ENCODE data around the gene CFAP210. TPM values are rescaled to one million over a fixed set of nuclear protein-coding genes. Genes with fewer than 3 reads are reported as not detected.

CFAP210 gene
- total RNA-seq, 2 experiments from 2014 or later = 2.2 to 3.1 TPM

GRCh38 chr2:169640104-169640503, 54.1 kb downstream of the CFAP210 start:
- Histone ChIP-seq H3K9me3 (ENCODE audit: control insufficient read depth in 1 of 2, insufficient read depth in 1 of 2, low read length in 2 of 2) (no peaks in the 10 kb centered on the region), H3K4me1 (ENCODE audit: insufficient read depth, low read length) (no peaks in the 10 kb centered on the region), H3K36me3 (ENCODE audit: insufficient read depth, low read length) (peaks cover 39% of the 10 kb centered on the region), H3K4me3 (ENCODE audit: low read length) (no peak overlapping the region), H3K27me3 (ENCODE audit: control insufficient read depth in 1 of 2, insufficient read depth in 2 of 2, low read length in 2 of 2) (no peaks in the 10 kb centered on the region), H3K27ac (ENCODE audit: low read depth in 1 of 2, low read length in 2 of 2) (no peak overlapping the region)
- Mint-ChIP-seq H3K27me3 (no peaks in the 10 kb centered on the region), H3K4me3 (no peak overlapping the region), H3K4me1 (ENCODE audit: low read depth) (no peaks in the 10 kb centered on the region), H3K9me3 (peaks cover 5% of the 10 kb centered on the region), H3K27ac (no peak overlapping the region), H3K36me3 (ENCODE audit: low read depth) (peaks cover 24% of the 10 kb centered on the region)
- DNase-seq (no peak), ATAC-seq (ENCODE audit: poor library complexity) (no peak)
- POLR2A ChIA-PET = no interaction called here
- intact Hi-C loops (cut with DNase I, micrococcal nuclease) = no loop called here
- CTCF ChIA-PET = no interaction called here
- TF ChIP-seq CTCF (IDR thresholded peaks at IDR 0.05) = no peak

GRCh38 chr2:169637620-169638019, 56.6 kb downstream of the CFAP210 start:
- H3K9me3 ChIP-seq (ENCODE audit: control insufficient read depth in 1 of 2, insufficient read depth in 1 of 2, low read length in 2 of 2) = no peaks in the 10 kb centered on the region
- intact Hi-C loops (cut with DNase I, micrococcal nuclease) = no loop called here
- no peaks in the 10 kb centered on the region for H3K27me3 ChIP-seq (ENCODE audit: control insufficient read depth in 1 of 2, insufficient read depth in 2 of 2, low read length in 2 of 2)
- no peak for TF ChIP-seq CTCF (IDR thresholded peaks at IDR 0.05)
- no peak overlapping the region for H3K27ac ChIP-seq (ENCODE audit: low read depth in 1 of 2, low read length in 2 of 2)
- no peak overlapping the region for H3K27ac Mint-ChIP-seq
- no peak overlapping the region for H3K4me3 ChIP-seq (ENCODE audit: low read length)
- peaks cover 62% of the 10 kb centered on the region for H3K36me3 ChIP-seq (ENCODE audit: insufficient read depth, low read length)
- no peaks in the 10 kb centered on the region for H3K4me1 ChIP-seq (ENCODE audit: insufficient read depth, low read length)
- ChIA-PET CTCF (no interaction called here), POLR2A (no interaction called here)
- DNase-seq (no peak), ATAC-seq (ENCODE audit: poor library complexity) (no peak)
- peaks cover 24% of the 10 kb centered on the region for H3K36me3 Mint-ChIP-seq (ENCODE audit: low read depth)
- H3K4me3 Mint-ChIP-seq = no peak overlapping the region
- H3K9me3 Mint-ChIP-seq = no peaks in the 10 kb centered on the region
- no peaks in the 10 kb centered on the region for H3K4me1 Mint-ChIP-seq (ENCODE audit: low read depth)
- H3K27me3 Mint-ChIP-seq = no peaks in the 10 kb centered on the region

- H3K27me3 Mint-ChIP-seq = no peaks in the 10 kb centered on the region
- no peak overlapping the region for H3K4me3 Mint-ChIP-seq
- peaks cover 31% of the 10 kb centered on the region for H3K36me3 Mint-ChIP-seq (ENCODE audit: low read depth)
- intact Hi-C loops (cut with DNase I, micrococcal nuclease) = no loop called here
- no peak overlapping the region for H3K27ac ChIP-seq (ENCODE audit: low read depth in 1 of 2, low read length in 2 of 2)
- H3K4me1 ChIP-seq (ENCODE audit: insufficient read depth, low read length) = no peaks in the 10 kb centered on the region
- no peak for ATAC-seq (ENCODE audit: poor library complexity)
- H3K27ac Mint-ChIP-seq = no peak overlapping the region
- H3K9me3 Mint-ChIP-seq = no peaks in the 10 kb centered on the region
- H3K4me3 ChIP-seq (ENCODE audit: low read length) = no peak overlapping the region
- TF ChIP-seq CTCF (IDR thresholded peaks at IDR 0.05) = no peak
- CTCF ChIA-PET = no interaction called here
- POLR2A ChIA-PET = no interaction called here
- no peak for DNase-seq
- no peaks in the 10 kb centered on the region for H3K9me3 ChIP-seq (ENCODE audit: control insufficient read depth in 1 of 2, insufficient read depth in 1 of 2, low read length in 2 of 2)
- H3K36me3 ChIP-seq (ENCODE audit: insufficient read depth, low read length) = peaks cover 69% of the 10 kb centered on the region
- H3K4me1 Mint-ChIP-seq (ENCODE audit: low read depth) = no peaks in the 10 kb centered on the region
- H3K27me3 ChIP-seq (ENCODE audit: control insufficient read depth in 1 of 2, insufficient read depth in 2 of 2, low read length in 2 of 2) = no peaks in the 10 kb centered on the region
These were observed 57.6 kb downstream of the CFAP210 start for GRCh38 chr2:169636440-169637097.

Measured in CD4-positive, alpha-beta T cell (primary cell).